Right atrium auricular region (tissue), 2 donors: ENCODE results near the gene RGCC. TPM values are rescaled to one million over a fixed set of nuclear protein-coding genes. Genes with fewer than 3 reads are reported as not detected.

ENCODE experiments used
- DNase-seq: peaks from one replicate; pipeline ENCODE4 v3.0.0-alpha.2; 2019; ENCODE audit warnings: low spot score
- H3K27ac ChIP-seq, 2 donors: fragments of 200-600 bp; sonication (generic); 1 replicate in 1 of 2; 2 replicates in 1 of 2; pipeline ENCODE4 v1.5.1; 2016 to 2019
- H3K27me3 ChIP-seq, 2 donors: fragments of 200-600 bp; sonication (generic); one replicate each; pipeline versions ENCODE4 v1.5.1 to v1.6.0; 2017 to 2019
- H3K36me3 ChIP-seq: fragments of 200-600 bp; sonication (generic); one replicate; pipeline ENCODE4 v1.5.1; 2016
- H3K4me1 ChIP-seq, 2 donors: fragments of 200-600 bp; sonication (generic); one replicate each; pipeline versions ENCODE4 v1.5.1 to v1.6.0; 2017 to 2019
- H3K4me3 ChIP-seq, 2 donors: fragments of 200-600 bp; sonication (generic); 1 replicate in 1 of 2; 2 replicates in 1 of 2; pipeline ENCODE4 v1.5.1; 2017 to 2019; ENCODE audit warnings: mild to moderate bottlenecking in 1 of 2, moderate library complexity in 1 of 2
- H3K9me3 ChIP-seq, 2 donors: fragments of 200-600 bp; sonication (generic); one replicate each; pipeline ENCODE4 v1.5.1; 2019
- CTCF ChIP-seq, 2 donors: fragments of 200-600 bp; sonication (generic); IDR thresholded peaks; one replicate each; pipeline ENCODE4 v1.5.1; 2019; ENCODE audit warnings: antibody characterized with exemption in 2 of 2
- total RNA-seq, 2 donors: library from RNA; depleted of rRNA; stranded (reverse); fragments of >200 nt; gene quantifications; one replicate each; pipeline ENCODE4 v1.1.0, GENCODE V29; 2016

RGCC gene
- total RNA-seq, 2 donors from 2014 or later: 53.9 to 94.8 TPM

DNA sequence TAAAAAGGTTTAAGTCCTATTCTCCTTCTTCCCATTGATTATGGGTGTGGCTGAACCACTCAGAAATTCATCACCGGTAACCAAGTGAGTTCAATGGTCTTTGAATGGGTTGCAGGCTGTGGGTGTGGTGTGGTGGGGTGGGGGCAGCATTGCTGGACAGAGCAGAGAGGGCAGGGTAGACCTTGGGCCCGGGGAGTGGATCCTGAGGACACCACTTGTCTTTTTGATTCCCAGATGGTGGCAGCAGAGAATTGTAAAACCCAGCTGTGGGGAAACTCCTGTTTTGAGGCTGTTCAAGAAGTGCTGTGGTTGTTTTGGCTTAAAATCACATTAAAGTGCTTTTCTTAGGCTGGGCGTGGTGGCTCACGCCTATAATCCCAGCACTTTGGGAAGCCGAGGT is 45.8 kb upstream of the RGCC start:
- Histone ChIP-seq H3K27me3 (no peaks in the 10 kb centered on the region), H3K27ac (no peak overlapping the region), H3K36me3 (no peaks in the 10 kb centered on the region), H3K9me3 (no peaks in the 10 kb centered on the region), H3K4me1 (no peaks in the 10 kb centered on the region), H3K4me3 (no peak overlapping the region)
- TF ChIP-seq CTCF (IDR thresholded peaks at IDR 0.05): peak in 1 of 2 donors; percentile 49
- no peak for DNase-seq

GRCh38 chr13:41413872-41414271 is 43.5 kb upstream of the RGCC start:
- H3K27me3 ChIP-seq: no peaks in the 10 kb centered on the region
- no peak overlapping the region for H3K4me3 ChIP-seq
- no peaks in the 10 kb centered on the region for H3K9me3 ChIP-seq
- no peak for DNase-seq
- TF ChIP-seq CTCF (IDR thresholded peaks at IDR 0.05): no peak
- H3K4me1 ChIP-seq: no peaks in the 10 kb centered on the region
- no peak overlapping the region for H3K27ac ChIP-seq
- no peaks in the 10 kb centered on the region for H3K36me3 ChIP-seq

- no peaks in the 10 kb centered on the region for H3K4me1 ChIP-seq
- no peaks in the 10 kb centered on the region for H3K27me3 ChIP-seq
- H3K9me3 ChIP-seq: no peaks in the 10 kb centered on the region
- no peak for DNase-seq
- TF ChIP-seq CTCF (IDR thresholded peaks at IDR 0.05): no peak
- no peak overlapping the region for H3K4me3 ChIP-seq
- H3K36me3 ChIP-seq: no peaks in the 10 kb centered on the region
- H3K27ac ChIP-seq: no peak overlapping the region
These were observed 41.1 kb upstream of the RGCC start for GRCh38 chr13:41416276-41416675.

DNA sequence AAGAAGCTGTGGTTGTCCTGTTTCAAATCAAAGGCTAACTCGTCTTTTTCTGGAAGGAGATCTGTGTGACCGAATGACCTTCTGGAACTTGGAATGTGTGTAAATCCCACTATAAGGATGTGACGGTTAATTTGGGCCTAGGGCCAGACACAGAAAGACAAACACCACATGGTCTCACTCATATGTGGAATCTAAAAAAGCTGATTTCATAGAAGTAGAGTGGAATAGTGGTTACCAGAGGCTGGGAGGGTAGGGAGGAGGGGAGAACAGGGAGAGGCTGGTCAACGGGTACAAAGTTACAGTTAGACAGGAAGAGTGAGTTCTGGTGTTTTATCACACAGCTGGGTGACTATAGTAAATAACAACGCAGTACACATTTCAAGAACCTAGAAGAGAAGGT is 39.3 kb upstream of the RGCC start:
- no peak for TF ChIP-seq CTCF (IDR thresholded peaks at IDR 0.05)
- Histone ChIP-seq H3K4me1 (no peaks in the 10 kb centered on the region), H3K27me3 (no peaks in the 10 kb centered on the region), H3K4me3 (no peak overlapping the region), H3K9me3 (no peaks in the 10 kb centered on the region), H3K36me3 (no peaks in the 10 kb centered on the region), H3K27ac (no peak overlapping the region)
- DNase-seq: no peak

GRCh38 chr13:41418731-41419130 is 38.6 kb upstream of the RGCC start:
- Histone ChIP-seq H3K36me3 (no peaks in the 10 kb centered on the region), H3K27me3 (no peaks in the 10 kb centered on the region), H3K27ac (no peak overlapping the region), H3K9me3 (no peaks in the 10 kb centered on the region), H3K4me3 (no peak overlapping the region), H3K4me1 (no peaks in the 10 kb centered on the region)
- no peak for TF ChIP-seq CTCF (IDR thresholded peaks at IDR 0.05)
- DNase-seq: no peak

DNA sequence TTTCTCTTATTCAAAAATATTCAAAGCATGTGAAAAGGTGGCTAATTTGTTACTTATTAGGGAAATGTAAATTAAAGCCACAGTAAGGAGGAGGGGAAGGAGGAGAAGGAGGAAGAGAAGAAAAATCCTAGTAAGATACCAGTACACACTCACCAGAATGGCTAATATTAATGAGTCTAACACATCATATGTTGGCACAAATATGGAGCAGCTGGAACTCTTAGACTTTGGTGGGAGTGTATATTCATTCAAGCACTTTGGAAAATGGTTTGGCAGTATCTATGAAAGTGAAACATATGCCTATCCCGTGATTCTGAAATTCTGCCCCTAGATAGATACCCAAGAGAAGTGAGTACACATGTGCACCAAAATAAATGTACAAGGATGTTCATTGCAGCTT is 38.1 kb upstream of the RGCC start:
- no peak for TF ChIP-seq CTCF (IDR thresholded peaks at IDR 0.05)
- no peak for DNase-seq
- H3K36me3 ChIP-seq: no peaks in the 10 kb centered on the region
- no peak overlapping the region for H3K4me3 ChIP-seq
- H3K9me3 ChIP-seq: no peaks in the 10 kb centered on the region
- H3K4me1 ChIP-seq: no peaks in the 10 kb centered on the region
- H3K27me3 ChIP-seq: no peaks in the 10 kb centered on the region
- H3K27ac ChIP-seq: no peak overlapping the region
